Glomerular endothelial cell (primary cell): ENCODE measurements around the gene SOS2. TPM values are rescaled to one million over a fixed set of nuclear protein-coding genes. Genes with fewer than 3 reads are reported as not detected.
"Not testable (repeated sequence)": the region's sequence is repeated elsewhere in the genome, so short reads cannot be mapped to it uniquely, and the experiment has no call there.

ENCODE experiments used
- DNase-seq: peaks from one replicate; pipeline ENCODE4 v3.0.0-alpha.2; 2011; ENCODE audit warnings: low read depth, low spot score; ENCODE audit errors: extremely low read depth
- total RNA-seq: library from RNA; depleted of rRNA; stranded (reverse); fragments of >200 nt; gene quantifications from 2 replicates; pipeline ENCODE4 v1.2.3, GENCODE V29; 2015

The SOS2 gene
- total RNA-seq, 1 donor from 2014 or later, result 25.1 TPM

- no peak for DNase-seq
Observed at GRCh38 chr14:50228313-50228712, 3.1 kb downstream of the SOS2 start.

DNA sequence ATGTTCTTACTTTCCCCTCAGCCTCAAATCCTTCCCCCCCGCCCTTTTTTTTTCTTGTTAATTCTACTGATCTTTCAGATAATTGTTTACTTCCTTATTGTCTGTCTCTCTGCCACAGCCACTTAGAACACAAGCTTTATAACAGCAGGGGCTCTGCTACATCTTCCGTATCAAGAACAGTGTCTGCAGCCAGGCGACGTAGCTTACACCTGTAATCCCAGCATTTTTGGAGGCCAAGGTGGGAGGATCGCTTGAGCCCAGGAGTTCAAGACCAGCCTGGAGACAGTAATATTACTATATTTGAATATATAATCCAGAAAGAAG is 5.4 kb downstream of the SOS2 start:
- DNase-seq, result no peak

GRCh38 chr14:50225067-50225973 is 6.1 kb downstream of the SOS2 start:
- no peak for DNase-seq

DNA sequence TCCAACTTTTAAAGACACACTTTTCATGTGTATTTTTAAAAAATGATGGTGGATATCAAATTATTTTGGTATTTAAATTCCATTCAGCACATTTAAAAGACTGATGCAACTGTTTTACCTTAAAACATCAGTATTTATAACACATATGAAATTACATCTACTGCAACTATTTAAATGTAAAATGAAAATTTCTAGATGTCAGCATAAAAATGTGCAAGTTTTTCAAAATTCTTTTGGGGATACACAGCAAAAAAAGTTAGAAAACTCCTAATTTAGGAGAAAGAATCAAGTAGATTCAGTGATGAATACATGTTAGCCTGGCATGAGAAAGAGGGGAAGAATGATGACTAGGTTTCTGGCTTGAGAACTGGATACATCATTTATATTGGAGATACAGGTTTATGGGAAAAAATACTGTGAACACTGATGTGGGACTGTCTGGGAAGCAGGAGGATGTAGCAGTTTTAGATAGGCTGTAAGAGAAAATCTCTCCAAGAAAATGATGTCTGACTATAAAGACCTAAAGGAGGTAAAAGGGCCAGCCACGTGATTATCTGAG is 9.2 kb downstream of the SOS2 start:
- no peak for DNase-seq

- DNase-seq, result no peak
Observed at GRCh38 chr14:50218501-50218900, 12.9 kb downstream of the SOS2 start.

DNA sequence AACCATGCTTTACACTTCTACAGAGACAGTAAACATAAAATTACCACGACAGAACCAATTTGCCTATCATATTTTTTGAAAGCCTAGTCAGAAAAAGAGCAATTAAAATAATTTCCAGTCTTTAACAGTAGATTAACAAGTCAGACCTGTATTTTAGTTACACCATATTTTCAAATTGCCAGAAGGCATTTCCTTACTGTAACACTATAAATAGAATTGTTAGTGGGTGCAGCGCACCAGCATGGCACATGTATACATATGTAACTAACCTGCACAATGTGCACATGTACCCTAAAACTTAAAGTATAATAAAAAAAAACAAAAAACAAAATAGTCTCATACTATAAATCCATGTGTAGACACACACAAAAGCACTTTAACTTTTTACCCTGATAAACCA is 16.0 kb downstream of the SOS2 start:
- no peak for DNase-seq

DNA sequence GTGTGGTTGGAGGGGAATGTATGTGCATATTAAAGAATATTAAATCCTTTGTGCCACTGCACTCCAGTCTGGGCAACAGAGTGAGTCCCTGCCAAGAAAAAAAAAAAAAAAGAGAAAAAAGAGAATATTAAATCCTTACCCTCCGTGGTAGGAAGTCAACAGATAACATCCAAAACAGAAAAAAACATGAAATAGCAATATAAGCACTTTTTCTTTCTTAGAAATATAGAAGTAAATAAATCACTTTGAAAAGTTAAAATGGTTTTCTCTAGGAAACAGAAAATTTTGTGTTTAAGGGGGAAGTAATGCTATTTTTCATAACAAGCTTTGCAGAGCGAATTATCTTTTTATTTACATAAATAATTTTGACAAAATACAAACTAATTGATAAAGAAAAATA is 17.6 kb downstream of the SOS2 start:
- DNase-seq, result no peak

DNA sequence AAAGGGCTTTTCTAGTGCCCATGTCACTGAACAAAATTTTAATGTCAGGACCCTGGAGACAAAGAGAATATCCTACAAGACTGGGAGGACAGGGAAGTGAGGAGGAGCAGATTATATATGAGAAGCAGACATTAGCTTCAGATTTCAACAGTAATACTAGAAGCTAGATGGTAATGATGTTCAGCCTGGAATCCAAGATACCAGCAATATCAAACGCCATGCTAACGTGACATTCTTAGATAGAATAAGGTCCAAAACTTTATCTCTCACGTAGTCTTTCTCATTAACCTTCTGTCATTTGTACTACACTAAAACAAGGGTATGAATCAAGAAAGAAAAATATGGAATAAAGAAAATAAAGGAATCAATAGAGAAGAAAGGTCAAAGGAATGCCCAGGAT is 18.7 kb downstream of the SOS2 start:
- DNase-seq, result no peak

GRCh38 chr14:50210074-50210473 is 21.3 kb downstream of the SOS2 start:
- no peak for DNase-seq

- no peak for DNase-seq
Observed at GRCh38 chr14:50198499-50198898, 32.9 kb downstream of the SOS2 start.

GRCh38 chr14:50191499-50191898 is 39.9 kb downstream of the SOS2 start:
- DNase-seq, result no peak

GRCh38 chr14:50186107-50186506 is 45.3 kb downstream of the SOS2 start:
- no peak for DNase-seq

- no peak for DNase-seq
Observed at GRCh38 chr14:50173891-50174290, 57.5 kb downstream of the SOS2 start.

GRCh38 chr14:50171895-50172294 is 59.5 kb downstream of the SOS2 start:
- no peak for DNase-seq

- DNase-seq, result not testable (repeated sequence)
Observed at GRCh38 chr14:50167381-50167780, 64.0 kb downstream of the SOS2 start.

- DNase-seq, result no peak
Observed at GRCh38 chr14:50156111-50156510, 75.3 kb downstream of the SOS2 start.

DNA sequence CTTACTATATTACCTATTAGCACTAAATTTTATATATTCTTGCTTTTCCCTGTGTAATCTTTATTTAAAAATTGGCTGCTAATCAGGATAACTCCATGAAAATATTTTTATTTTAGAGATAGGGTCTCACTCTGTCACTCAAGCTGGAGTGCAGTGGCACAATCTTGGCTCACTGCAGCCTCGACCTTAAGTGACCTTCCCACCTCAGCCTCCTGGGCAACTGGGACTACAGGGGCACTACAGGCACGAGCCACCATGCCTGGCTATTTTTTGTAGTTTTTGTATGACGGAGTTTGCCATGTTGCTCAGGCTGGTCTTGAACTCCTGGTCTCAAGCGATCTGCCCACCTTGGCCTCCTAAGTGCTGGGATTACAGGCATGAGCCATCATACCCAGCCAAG is 82.6 kb downstream of the SOS2 start:
- DNase-seq, result no peak

DNA sequence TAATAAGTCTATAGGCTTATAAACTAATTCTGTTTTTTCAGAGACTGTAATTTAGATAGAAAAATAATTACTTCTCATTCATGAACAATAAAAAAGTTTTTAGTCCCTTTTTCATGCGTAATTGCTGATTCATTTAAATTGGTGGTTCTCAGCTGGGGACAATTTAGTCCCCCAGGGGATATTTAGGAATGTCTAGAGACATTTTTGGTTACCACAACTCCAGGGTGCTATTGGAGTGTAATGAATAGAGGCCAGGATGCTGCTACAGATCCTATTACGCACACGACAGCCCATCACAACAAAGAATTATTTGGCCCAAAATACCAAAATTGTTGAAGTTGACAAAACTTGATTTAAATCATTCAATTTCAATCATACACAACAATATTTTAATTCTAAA is 92.2 kb downstream of the SOS2 start:
- no peak for DNase-seq

DNA sequence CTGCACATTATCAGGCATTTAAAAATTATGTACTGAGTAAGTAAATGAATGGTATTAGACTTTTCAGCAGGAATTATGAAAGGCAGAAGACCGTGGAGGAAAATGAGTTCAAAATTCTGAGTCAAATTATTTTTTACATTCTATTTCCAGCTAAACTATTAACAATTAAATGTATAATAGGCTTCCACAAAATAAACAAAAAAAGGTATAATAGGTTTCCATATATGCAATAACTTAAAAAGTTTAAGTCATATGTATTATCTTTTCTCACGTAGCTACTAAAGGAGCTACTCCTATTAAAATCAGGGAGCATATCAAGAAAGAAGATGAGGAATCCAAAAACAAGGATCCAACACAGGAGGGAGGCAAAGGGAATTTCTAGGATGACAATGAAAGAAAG is 103.6 kb downstream of the SOS2 start:
- DNase-seq, result no peak

- DNase-seq, result no peak
Observed at GRCh38 chr14:50123062-50123461, 108.3 kb downstream of the SOS2 start.

- no peak for DNase-seq
Observed at GRCh38 chr14:50122291-50122690, 109.1 kb downstream of the SOS2 start.

GRCh38 chr14:50121486-50121885 is 109.9 kb downstream of the SOS2 start:
- no peak for DNase-seq

DNA sequence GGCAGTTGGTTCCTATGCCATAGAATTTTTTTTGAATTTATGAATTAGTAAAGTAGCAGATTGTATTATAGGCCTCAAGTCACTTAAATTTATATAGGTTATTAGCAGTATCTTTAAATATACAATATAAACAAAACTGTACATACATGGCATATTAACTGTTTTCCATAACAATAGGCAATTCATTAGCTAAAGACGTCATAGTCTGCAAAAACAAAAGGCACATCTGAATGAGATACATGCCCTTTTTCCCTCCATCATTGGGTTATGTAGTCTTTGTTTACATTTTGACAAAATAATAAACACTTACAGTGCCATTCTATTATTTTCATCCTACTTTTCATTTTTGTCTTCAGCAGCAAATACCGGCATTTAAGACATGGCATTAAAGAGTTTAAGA is 113.9 kb downstream of the SOS2 start:
- no peak for DNase-seq
